ENCODE data around the gene SCMH1.

DNA sequence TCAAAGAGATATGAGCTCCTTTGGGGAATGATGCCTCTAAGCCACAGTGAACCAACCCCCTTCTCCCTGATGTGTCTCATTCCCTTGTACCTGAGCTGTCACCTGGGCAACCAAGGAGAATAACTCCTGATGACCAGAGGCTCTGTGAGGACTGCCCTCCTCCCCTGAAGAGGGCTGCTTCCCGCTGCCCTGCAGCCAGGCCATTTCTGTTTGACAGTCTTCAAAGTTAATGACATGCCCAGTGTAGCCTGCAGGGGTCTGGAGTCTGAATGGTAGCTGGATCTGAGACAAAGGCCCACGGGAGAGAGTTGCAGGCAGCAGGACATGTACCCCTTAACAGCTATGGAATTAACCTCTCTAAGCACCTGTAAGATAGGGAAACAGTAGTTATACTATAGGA, 217.2 kb downstream of the SCMH1 start:
- TF ChIP-seq, protein P1, sequence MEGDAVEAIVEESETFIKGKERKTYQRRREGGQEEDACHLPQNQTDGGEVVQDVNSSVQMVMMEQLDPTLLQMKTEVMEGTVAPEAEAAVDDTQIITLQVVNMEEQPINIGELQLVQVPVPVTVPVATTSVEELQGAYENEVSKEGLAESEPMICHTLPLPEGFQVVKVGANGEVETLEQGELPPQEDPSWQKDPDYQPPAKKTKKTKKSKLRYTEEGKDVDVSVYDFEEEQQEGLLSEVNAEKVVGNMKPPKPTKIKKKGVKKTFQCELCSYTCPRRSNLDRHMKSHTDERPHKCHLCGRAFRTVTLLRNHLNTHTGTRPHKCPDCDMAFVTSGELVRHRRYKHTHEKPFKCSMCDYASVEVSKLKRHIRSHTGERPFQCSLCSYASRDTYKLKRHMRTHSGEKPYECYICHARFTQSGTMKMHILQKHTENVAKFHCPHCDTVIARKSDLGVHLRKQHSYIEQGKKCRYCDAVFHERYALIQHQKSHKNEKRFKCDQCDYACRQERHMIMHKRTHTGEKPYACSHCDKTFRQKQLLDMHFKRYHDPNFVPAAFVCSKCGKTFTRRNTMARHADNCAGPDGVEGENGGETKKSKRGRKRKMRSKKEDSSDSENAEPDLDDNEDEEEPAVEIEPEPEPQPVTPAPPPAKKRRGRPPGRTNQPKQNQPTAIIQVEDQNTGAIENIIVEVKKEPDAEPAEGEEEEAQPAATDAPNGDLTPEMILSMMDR (tag by site-specific recombination; IDR thresholded peaks at IDR 0.05) = no peak
- TF ChIP-seq ZNF121 (tag by site-specific recombination; IDR thresholded peaks at IDR 0.05) (no peak), ZNF791 (tag by site-specific recombination; IDR thresholded peaks at IDR 0.05) (no peak), ZNF140 (tag by site-specific recombination; IDR thresholded peaks at IDR 0.05) (no peak), SETDB1 (IDR thresholded peaks at IDR 0.05; ENCODE audit: insufficient read length, low read length) (no peak), YY1 (tag by site-specific recombination; IDR thresholded peaks at IDR 0.05) (no peak), ZNF311 (tag by site-specific recombination; IDR thresholded peaks at IDR 0.05; ENCODE audit: borderline replicate concordance) (no peak)
- TF ChIP-seq, protein P2, sequence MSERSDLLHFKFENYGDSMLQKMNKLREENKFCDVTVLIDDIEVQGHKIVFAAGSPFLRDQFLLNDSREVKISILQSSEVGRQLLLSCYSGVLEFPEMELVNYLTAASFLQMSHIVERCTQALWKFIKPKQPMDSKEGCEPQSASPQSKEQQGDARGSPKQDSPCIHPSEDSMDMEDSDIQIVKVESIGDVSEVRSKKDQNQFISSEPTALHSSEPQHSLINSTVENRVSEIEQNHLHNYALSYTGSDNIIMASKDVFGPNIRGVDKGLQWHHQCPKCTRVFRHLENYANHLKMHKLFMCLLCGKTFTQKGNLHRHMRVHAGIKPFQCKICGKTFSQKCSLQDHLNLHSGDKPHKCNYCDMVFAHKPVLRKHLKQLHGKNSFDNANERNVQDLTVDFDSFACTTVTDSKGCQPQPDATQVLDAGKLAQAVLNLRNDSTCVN (tag by site-specific recombination; optimal IDR thresholded peaks at IDR 0.05) = no peak
